ENCODE measurements around the gene MAML2.

DNA sequence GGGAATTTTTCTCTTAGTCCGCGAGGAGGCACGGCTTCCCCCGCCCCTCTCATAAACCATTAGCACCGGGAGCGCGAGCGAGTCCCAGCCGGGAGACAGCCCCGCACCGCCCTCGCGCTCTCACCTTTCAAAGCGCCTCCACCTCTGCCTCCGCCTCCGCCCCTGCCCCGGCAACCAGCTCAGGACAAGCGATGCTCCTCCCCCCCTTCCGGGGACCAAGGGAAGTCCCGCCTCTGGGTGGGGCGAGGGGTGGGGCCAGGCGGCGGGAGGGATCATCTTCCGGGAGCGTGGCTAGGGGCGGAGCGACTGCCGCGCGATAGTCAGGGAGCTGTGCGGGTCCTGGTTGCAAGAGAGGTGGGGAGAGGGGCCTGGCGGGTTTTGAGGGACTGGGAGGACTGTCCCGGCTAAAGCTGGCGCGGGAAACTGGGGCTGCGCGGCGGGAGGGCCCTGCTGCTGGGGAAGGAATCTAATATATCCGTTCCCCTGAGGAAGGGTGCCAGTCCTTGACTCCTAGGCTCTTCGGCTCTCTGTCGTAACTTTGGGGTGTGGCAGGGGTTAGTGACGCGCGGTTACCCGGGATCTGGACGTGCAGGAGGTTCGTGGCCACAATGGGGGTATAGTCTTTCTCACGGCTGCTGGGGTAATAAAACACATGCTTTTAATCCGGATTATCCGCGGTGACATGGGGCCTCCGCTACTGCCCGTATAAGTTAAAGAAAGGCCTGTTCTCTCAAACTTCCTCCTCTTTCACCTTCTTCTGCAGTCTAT is 46.9 kb upstream of the MAML2 start, which contains the start of the genes CCDC82 and JRKL:
- TF ChIP-seq SPI1 (IDR thresholded peaks at IDR 0.05; ENCODE audit: borderline replicate concordance, low read depth) (no peak; the same call in 1 of the 2 replicates), POLR2AphosphoS5 (IDR thresholded peaks at IDR 0.05; ENCODE audit: low read depth) (peak; percentile 82), GABPA (IDR thresholded peaks at IDR 0.05; ENCODE audit: low read depth) (peak; percentile 79)
- TF ChIP-seq, protein P1, sequence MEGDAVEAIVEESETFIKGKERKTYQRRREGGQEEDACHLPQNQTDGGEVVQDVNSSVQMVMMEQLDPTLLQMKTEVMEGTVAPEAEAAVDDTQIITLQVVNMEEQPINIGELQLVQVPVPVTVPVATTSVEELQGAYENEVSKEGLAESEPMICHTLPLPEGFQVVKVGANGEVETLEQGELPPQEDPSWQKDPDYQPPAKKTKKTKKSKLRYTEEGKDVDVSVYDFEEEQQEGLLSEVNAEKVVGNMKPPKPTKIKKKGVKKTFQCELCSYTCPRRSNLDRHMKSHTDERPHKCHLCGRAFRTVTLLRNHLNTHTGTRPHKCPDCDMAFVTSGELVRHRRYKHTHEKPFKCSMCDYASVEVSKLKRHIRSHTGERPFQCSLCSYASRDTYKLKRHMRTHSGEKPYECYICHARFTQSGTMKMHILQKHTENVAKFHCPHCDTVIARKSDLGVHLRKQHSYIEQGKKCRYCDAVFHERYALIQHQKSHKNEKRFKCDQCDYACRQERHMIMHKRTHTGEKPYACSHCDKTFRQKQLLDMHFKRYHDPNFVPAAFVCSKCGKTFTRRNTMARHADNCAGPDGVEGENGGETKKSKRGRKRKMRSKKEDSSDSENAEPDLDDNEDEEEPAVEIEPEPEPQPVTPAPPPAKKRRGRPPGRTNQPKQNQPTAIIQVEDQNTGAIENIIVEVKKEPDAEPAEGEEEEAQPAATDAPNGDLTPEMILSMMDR (IDR thresholded peaks at IDR 0.05; ENCODE audit: insufficient read depth, low read length), result no peak
- TF ChIP-seq, protein P2, sequence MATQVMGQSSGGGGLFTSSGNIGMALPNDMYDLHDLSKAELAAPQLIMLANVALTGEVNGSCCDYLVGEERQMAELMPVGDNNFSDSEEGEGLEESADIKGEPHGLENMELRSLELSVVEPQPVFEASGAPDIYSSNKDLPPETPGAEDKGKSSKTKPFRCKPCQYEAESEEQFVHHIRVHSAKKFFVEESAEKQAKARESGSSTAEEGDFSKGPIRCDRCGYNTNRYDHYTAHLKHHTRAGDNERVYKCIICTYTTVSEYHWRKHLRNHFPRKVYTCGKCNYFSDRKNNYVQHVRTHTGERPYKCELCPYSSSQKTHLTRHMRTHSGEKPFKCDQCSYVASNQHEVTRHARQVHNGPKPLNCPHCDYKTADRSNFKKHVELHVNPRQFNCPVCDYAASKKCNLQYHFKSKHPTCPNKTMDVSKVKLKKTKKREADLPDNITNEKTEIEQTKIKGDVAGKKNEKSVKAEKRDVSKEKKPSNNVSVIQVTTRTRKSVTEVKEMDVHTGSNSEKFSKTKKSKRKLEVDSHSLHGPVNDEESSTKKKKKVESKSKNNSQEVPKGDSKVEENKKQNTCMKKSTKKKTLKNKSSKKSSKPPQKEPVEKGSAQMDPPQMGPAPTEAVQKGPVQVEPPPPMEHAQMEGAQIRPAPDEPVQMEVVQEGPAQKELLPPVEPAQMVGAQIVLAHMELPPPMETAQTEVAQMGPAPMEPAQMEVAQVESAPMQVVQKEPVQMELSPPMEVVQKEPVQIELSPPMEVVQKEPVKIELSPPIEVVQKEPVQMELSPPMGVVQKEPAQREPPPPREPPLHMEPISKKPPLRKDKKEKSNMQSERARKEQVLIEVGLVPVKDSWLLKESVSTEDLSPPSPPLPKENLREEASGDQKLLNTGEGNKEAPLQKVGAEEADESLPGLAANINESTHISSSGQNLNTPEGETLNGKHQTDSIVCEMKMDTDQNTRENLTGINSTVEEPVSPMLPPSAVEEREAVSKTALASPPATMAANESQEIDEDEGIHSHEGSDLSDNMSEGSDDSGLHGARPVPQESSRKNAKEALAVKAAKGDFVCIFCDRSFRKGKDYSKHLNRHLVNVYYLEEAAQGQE (IDR thresholded peaks at IDR 0.05; ENCODE audit: insufficient replicate concordance, low read depth), result no peak

All from HL-60 (cell line).